B cell (primary cell): ENCODE results near the gene RCE1. TPM values are rescaled to one million over a fixed set of nuclear protein-coding genes. Genes with fewer than 3 reads are reported as not detected.

Experiments used
- ATAC-seq: fragments of 200-7000 bp; cut with Tn5 transposase; one replicate; pipeline ENCODE4 v1.10.0; 2021; ENCODE audit warnings: low read depth, mild to moderate bottlenecking, moderate number of reproducible peaks, moderate library complexity
- CTCF ChIA-PET: fragments of 350-600 bp; sonication (Branson Sonifier 250); formaldehyde crosslinking; loops from one replicate; lab custom pipeline; 2021; ENCODE audit warnings: antibody characterized with exemption, inconsistent platforms; lab: Charles Lee
- POLR2A ChIA-PET: fragments of 350-600 bp; sonication (Branson Sonifier 250); formaldehyde crosslinking; loops from one replicate; lab custom pipeline; 2021; ENCODE audit warnings: antibody characterized with exemption; lab: Charles Lee
- DNase-seq: peaks from one replicate; pipeline ENCODE4 v3.0.0; 2013
- H2AFZ ChIP-seq: 2 replicates; pipeline ENCODE4 v1.6.1; 2012; ENCODE audit warnings: mild to moderate bottlenecking, low read depth, low read length; ENCODE audit not compliant: insufficient read depth, poor library complexity, severe bottlenecking
- H3K27ac ChIP-seq, 2 donors: 1 replicate in 1 of 2; 2 replicates in 1 of 2; pipeline ENCODE4 v1.5.1; 2012 to 2013; ENCODE audit warnings: low read length in 2 of 2, mild to moderate bottlenecking in 2 of 2, moderate library complexity in 1 of 2
- H3K27me3 ChIP-seq, 4 experiments: fragments of 200-600 bp in 1 of 4; sonication (generic) in 1 of 4; replicated peaks in 1 of 4; 1 replicate in 2 of 4; 2 replicates in 2 of 4; pipeline versions ENCODE4 v1.6.1 to v1.7.0; 2013 to 2016; ENCODE audit warnings: low read length in 3 of 4, mild to moderate bottlenecking in 2 of 4, mixed read lengths in 1 of 4, moderate library complexity in 1 of 4; ENCODE audit not compliant: insufficient read depth in 4 of 4, control insufficient read depth in 3 of 4; ENCODE audit errors: control extremely low read depth in 1 of 4
- H3K36me3 ChIP-seq, 2 experiments: replicated peaks in 1 of 2; 1 replicate in 1 of 2; 2 replicates in 1 of 2; pipeline versions ENCODE4 v1.6.1 to v1.7.1; 2013; ENCODE audit warnings: low read length in 1 of 2; ENCODE audit not compliant: insufficient read depth in 2 of 2, control insufficient read depth in 1 of 2; ENCODE audit errors: control extremely low read depth in 1 of 2, extremely low read depth in 1 of 2
- H3K4me1 ChIP-seq, 2 donors: fragments of 200-600 bp in 1 of 2; sonication (generic) in 1 of 2; 1 replicate in 1 of 2; 2 replicates in 1 of 2; pipeline versions ENCODE4 v1.5.1 to v1.6.1; 2013 to 2017; ENCODE audit warnings: low read length in 2 of 2; ENCODE audit not compliant: control insufficient read depth in 2 of 2, insufficient read depth in 2 of 2
- H3K4me2 ChIP-seq: replicated peaks from 2 replicates; pipeline ENCODE3; 2012; ENCODE audit warnings: mild to moderate bottlenecking, low read depth, low read length; ENCODE audit not compliant: poor library complexity, severe bottlenecking
- H3K4me3 ChIP-seq, 5 experiments: fragments of 200-600 bp in 1 of 5; sonication (generic) in 1 of 5; 1 replicate in 3 of 5; 2 replicates in 2 of 5; pipeline versions ENCODE4 v1.5.1 to v1.7.0; 2011 to 2016; ENCODE audit warnings: low read length in 4 of 5, mild to moderate bottlenecking in 4 of 5, low read depth in 2 of 5, control low read depth in 1 of 5, moderate library complexity in 1 of 5; ENCODE audit not compliant: insufficient read depth in 1 of 5; ENCODE audit errors: control extremely low read depth in 1 of 5, extremely low read depth in 1 of 5
- H3K79me2 ChIP-seq: fragments of 200-600 bp; sonication (generic); one replicate; pipeline ENCODE4 v1.6.0; 2016; ENCODE audit warnings: low read length; ENCODE audit not compliant: control insufficient read depth, insufficient read depth
- H3K9ac ChIP-seq: fragments of 200-600 bp; sonication (generic); 2 replicates; pipeline ENCODE4 v1.6.1; 2017; ENCODE audit warnings: mild to moderate bottlenecking, low read length, moderate library complexity
- H3K9me3 ChIP-seq, 3 donors: one replicate each; pipeline versions ENCODE4 v1.6.1 to v1.7.1; 2013; ENCODE audit warnings: low read length in 2 of 3; ENCODE audit not compliant: control insufficient read depth in 2 of 3, insufficient read depth in 1 of 3; ENCODE audit errors: control extremely low read depth in 1 of 3
- H4K20me1 ChIP-seq: 2 replicates; pipeline ENCODE4 v1.6.0; 2012; ENCODE audit warnings: mild to moderate bottlenecking, low read length; ENCODE audit not compliant: insufficient read depth, control insufficient read depth, poor library complexity, severe bottlenecking
- H3K27ac Mint-ChIP-seq: one replicate; pipeline ENCODE4 v1.8.0; 2021; ENCODE audit warnings: mixed read lengths
- H3K27me3 Mint-ChIP-seq: one replicate; pipeline ENCODE4 v1.8.0; 2021; ENCODE audit warnings: mixed read lengths
- H3K4me1 Mint-ChIP-seq: one replicate; pipeline ENCODE4 v1.8.0; 2021; ENCODE audit warnings: mixed read lengths
- H3K4me3 Mint-ChIP-seq: one replicate; pipeline ENCODE4 v1.8.0; 2021; ENCODE audit warnings: mixed read lengths
- H3K9me3 Mint-ChIP-seq: one replicate; pipeline ENCODE4 v1.8.0; 2022; ENCODE audit warnings: mixed read lengths; ENCODE audit not compliant: insufficient read depth
- CTCF ChIP-seq: fragments of 200-600 bp; IDR thresholded peaks from one replicate; pipeline ENCODE4 v1.8.0; 2022; ENCODE audit warnings: antibody characterized with exemption, mild to moderate bottlenecking
- EZH2 ChIP-seq: IDR thresholded peaks from 2 replicates; pipeline ENCODE4 v1.6.1; 2012; ENCODE audit warnings: borderline replicate concordance, low read depth, mild to moderate bottlenecking, moderate library complexity, low read length; ENCODE audit not compliant: insufficient read depth, poor library complexity, severe bottlenecking
- WGBS: methylation state at CpG from one replicate; pipeline ENCODE4 v1.1.5; 2013; ENCODE audit warnings: missing lambda C conversion rate; ENCODE audit not compliant: insufficient coverage; 5-methylcytosine and 5-hydroxymethylcytosine counted together
- intact Hi-C: fragments of 100-400 bp; cut with micrococcal nuclease; formaldehyde crosslinking; loops from one replicate; pipeline ENCODE4 v1.10.0; 2022
- polyA plus RNA-seq: library from polyadenylated mRNA; depleted of rRNA; stranded (reverse); fragments of >200 nt; gene quantifications from 2 replicates; pipeline ENCODE4 v1.2.3, GENCODE V29; 2012
- total RNA-seq, 2 donors: library from RNA; stranded (reverse); fragments of 120-200 nt in 1 of 2; gene quantifications; 1 replicate in 1 of 2; 2 replicates in 1 of 2; pipeline versions ENCODE4 v1.2.3 to v1.2.4, GENCODE V29; 2013 to 2022

Gene RCE1
- total and polyA plus RNA-seq, 2 donors (not counting 1 experiment from before 2014, with no cell fraction given) = 31.6 to 59.7 TPM

DNA sequence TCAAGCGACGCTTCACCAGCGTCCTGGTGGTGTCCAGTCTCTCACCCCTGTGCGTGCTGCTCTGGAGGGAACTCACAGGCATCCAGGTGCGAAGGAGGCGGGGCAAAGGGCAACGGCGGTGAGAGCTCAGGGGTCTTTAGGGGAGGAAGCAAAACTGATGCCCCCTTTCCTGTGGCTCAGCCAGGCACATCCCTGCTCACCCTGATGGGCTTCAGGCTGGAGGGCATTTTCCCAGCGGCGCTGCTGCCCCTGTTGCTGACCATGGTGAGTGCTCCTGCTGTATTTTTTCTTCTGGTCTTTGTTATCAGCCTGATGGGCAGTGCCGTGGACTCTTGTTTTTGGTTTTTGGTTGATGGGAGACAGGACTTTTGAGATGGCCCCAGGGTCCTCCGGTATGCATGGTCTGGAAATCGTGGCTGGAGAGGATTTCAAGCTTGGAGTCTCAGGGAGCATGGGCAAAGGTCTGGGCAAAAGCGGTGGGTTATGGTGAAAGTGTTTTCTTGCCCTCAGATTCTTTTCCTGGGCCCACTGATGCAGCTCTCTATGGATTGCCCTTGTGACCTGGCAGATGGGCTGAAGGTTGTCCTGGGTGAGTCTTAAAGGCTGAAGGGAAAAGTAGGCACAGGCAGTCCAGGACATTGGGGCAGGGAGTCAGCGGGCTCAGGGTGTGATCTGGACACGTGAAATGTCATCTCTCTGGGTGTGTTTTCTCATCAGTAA, 695 bp downstream of the RCE1 start:
- Histone ChIP-seq H3K27ac (peak overlapping the region; percentile 51 to 99), H3K27me3 (no peaks in the 10 kb centered on the region), H3K4me2 (peak overlapping the region; percentile 86), H3K4me3 (peak overlapping the region; percentile 74 to 100 (median 95)), H4K20me1 (peaks cover 46% of the 10 kb centered on the region), H3K9me3 (no peaks in the 10 kb centered on the region), H3K9ac (peak overlapping the region; percentile 98), H3K36me3 (peaks cover 3 to 49% of the 10 kb centered on the region in 2 experiments), H2AFZ (peak overlapping the region; percentile 85), H3K4me1 (peaks cover 28 to 37% of the 10 kb centered on the region in 2 donors), H3K79me2 (peaks cover 59% of the 10 kb centered on the region)
- Mint-ChIP-seq H3K4me1 (peaks cover 42% of the 10 kb centered on the region), H3K4me3 (peak overlapping the region; percentile 90), H3K9me3 (no peaks in the 10 kb centered on the region), H3K27me3 (no peaks in the 10 kb centered on the region), H3K27ac (peak overlapping the region; percentile 94)
- intact Hi-C loops = loop anchor here (1.0 to 2.0 kb wide), 4 partner anchors 12 to 297 kb away; partner anchors contain the start of genes ACTN3, RBM4 and ZDHHC24
- WGBS = 25% methylated on average over 16 of the region's 16 CpGs
- TF ChIP-seq EZH2 = no peak
- no peak for TF ChIP-seq CTCF
- ChIA-PET POLR2A (interaction anchor here (0.6 to 2.6 kb wide), 8 partner anchors 8 to 364 kb away, joined by 3 to 18 read pairs (median 4); partner anchors contain the start of genes DPP3 and RBM4B), CTCF (interaction anchor here (0.6 to 3.5 kb wide), 7 partner anchors 8 to 264 kb away, joined by 3 to 20 read pairs (median 5); partner anchors contain the start of gene RBM4B)
- no peak for ATAC-seq
- peak; percentile 8 for DNase-seq
